Measurements from ENCODE around the gene UBQLN1.
"Not testable (repeated sequence)": the region's sequence is repeated elsewhere in the genome, so short reads cannot be mapped to it uniquely, and the experiment has no call there.

UBQLN1 gene

GRCh38 chr9:83629433-83630104 lies 78.2 kb downstream of the UBQLN1 start:
- no peak for DNase-seq

- no peak for DNase-seq
Observed at GRCh38 chr9:83628540-83628939, 79.2 kb downstream of the UBQLN1 start.

GRCh38 chr9:83625178-83625577 lies 82.6 kb downstream of the UBQLN1 start:
- no peak for DNase-seq

- peak; percentile 12 for DNase-seq
Observed at GRCh38 chr9:83623679-83624076, 84.1 kb downstream of the UBQLN1 start.

GRCh38 chr9:83622939-83623678 lies 84.6 kb downstream of the UBQLN1 start, which contains the start of gene IDNK:
Gene IDNK (plus strand): TSS chr9:83623143. CDS start chr9:83623172, 29 bp downstream.
- peak; percentile 50 for DNase-seq

- no peak for DNase-seq
Observed at GRCh38 chr9:83622433-83622938, 85.3 kb downstream of the UBQLN1 start.

- peak; percentile 78 for DNase-seq
Observed at GRCh38 chr9:83620841-83621636, 86.7 kb downstream of the UBQLN1 start.

GRCh38 chr9:83617299-83617698 lies 90.5 kb downstream of the UBQLN1 start:
- no peak for DNase-seq

GRCh38 chr9:83613298-83613697 lies 94.5 kb downstream of the UBQLN1 start:
- DNase-seq = not testable (repeated sequence)
